C4-2B (cell line): ENCODE results near the gene TNRC18.

Experiments
- ZFX ChIP-seq: fragments of 450-650 bp; IDR thresholded peaks from 2 replicates; pipeline ENCODE4 v1.6.1; 2017
- TF ChIP-seq, protein P1 (sequence below): fragments of 450-650 bp; conservative IDR thresholded peaks from 2 replicates; pipeline ENCODE4 v1.5.1; 2017; ENCODE audit warnings: mild to moderate bottlenecking

GRCh38 chr7:5442757-5443305 lies 19.2 kb upstream of the TNRC18 start:
- TF ChIP-seq, protein P1, sequence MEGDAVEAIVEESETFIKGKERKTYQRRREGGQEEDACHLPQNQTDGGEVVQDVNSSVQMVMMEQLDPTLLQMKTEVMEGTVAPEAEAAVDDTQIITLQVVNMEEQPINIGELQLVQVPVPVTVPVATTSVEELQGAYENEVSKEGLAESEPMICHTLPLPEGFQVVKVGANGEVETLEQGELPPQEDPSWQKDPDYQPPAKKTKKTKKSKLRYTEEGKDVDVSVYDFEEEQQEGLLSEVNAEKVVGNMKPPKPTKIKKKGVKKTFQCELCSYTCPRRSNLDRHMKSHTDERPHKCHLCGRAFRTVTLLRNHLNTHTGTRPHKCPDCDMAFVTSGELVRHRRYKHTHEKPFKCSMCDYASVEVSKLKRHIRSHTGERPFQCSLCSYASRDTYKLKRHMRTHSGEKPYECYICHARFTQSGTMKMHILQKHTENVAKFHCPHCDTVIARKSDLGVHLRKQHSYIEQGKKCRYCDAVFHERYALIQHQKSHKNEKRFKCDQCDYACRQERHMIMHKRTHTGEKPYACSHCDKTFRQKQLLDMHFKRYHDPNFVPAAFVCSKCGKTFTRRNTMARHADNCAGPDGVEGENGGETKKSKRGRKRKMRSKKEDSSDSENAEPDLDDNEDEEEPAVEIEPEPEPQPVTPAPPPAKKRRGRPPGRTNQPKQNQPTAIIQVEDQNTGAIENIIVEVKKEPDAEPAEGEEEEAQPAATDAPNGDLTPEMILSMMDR, result no peak
- TF ChIP-seq ZFX, result no peak
